HG03342 (cell line): Measurements from ENCODE around the gene GJB5.

Experiments
- ATAC-seq: cut with Tn5 transposase; IDR thresholded peaks from one replicate; pipeline ENCODE4 v1.9.1; 2021; ENCODE audit warnings: mild to moderate bottlenecking, moderate library complexity; ENCODE audit not compliant: unreplicated experiment

The GJB5 gene

GRCh38 chr1:34744851-34745250 lies 10.0 kb upstream of the GJB5 start:
- ATAC-seq, result no peak

GRCh38 chr1:34745666-34746065 lies 9.2 kb upstream of the GJB5 start:
- ATAC-seq, result no peak

GRCh38 chr1:34746101-34746500 lies 8.7 kb upstream of the GJB5 start:
- ATAC-seq, result no peak

- no peak for ATAC-seq
These were observed 7.8 kb upstream of the GJB5 start for GRCh38 chr1:34746785-34747637.

- no peak for ATAC-seq
These were observed 7.3 kb upstream of the GJB5 start for GRCh38 chr1:34747638-34747941.

GRCh38 chr1:34749992-34750391 lies 4.9 kb upstream of the GJB5 start:
- ATAC-seq, result no peak

GRCh38 chr1:34750610-34751009 lies 4.2 kb upstream of the GJB5 start:
- no peak for ATAC-seq

- no peak for ATAC-seq
These were observed 1.7 kb upstream of the GJB5 start for GRCh38 chr1:34753163-34753562.

GRCh38 chr1:34755961-34756360 lies 1.1 kb downstream of the GJB5 start:
- ATAC-seq, result no peak

- no peak for ATAC-seq
These were observed 2.5 kb downstream of the GJB5 start for GRCh38 chr1:34757386-34757785.

GRCh38 chr1:34758751-34759150 lies 3.9 kb downstream of the GJB5 start:
- ATAC-seq, result no peak

GRCh38 chr1:34759503-34760357 lies 4.9 kb downstream of the GJB5 start, which contains the start of gene GJB4:
Gene GJB4 (plus strand): TSS chr1:34759740. CDS start chr1:34761255, 1,515 bp downstream.
- no peak for ATAC-seq

- no peak for ATAC-seq
These were observed 6.4 kb downstream of the GJB5 start for GRCh38 chr1:34761176-34761761.

GRCh38 chr1:34761776-34762307 lies 7.0 kb downstream of the GJB5 start:
- ATAC-seq, result no peak

- ATAC-seq, result no peak
These were observed 7.8 kb downstream of the GJB5 start for GRCh38 chr1:34762474-34763141.

- ATAC-seq, result no peak
These were observed 8.4 kb downstream of the GJB5 start for GRCh38 chr1:34763142-34763781.

GRCh38 chr1:34768856-34769255 lies 14.0 kb downstream of the GJB5 start:
- no peak for ATAC-seq

- no peak for ATAC-seq
These were observed 16.2 kb downstream of the GJB5 start for GRCh38 chr1:34770891-34771504.

- ATAC-seq, result no peak
These were observed 16.9 kb downstream of the GJB5 start for GRCh38 chr1:34771573-34772371.
